OCI-LY7 (cell line): ENCODE results near the gene FLOT2. TPM values are rescaled to one million over a fixed set of nuclear protein-coding genes. Genes with fewer than 3 reads are reported as not detected.

Source experiments
- BruUV-seq: library from RNA; stranded (reverse); fragments of 400-500 nt; replicated peaks from 2 replicates; lab custom pipeline; 2021; lab: Mats Ljungman, UMichigan
- CTCF ChIA-PET: fragments of 300-600 bp; sonication (Branson Sonifier 250); formaldehyde crosslinking; loops from one replicate; lab custom pipeline; 2022; ENCODE audit warnings: antibody characterized with exemption; ENCODE audit not compliant: unreplicated experiment; lab: Charles Lee
- POLR2A ChIA-PET: fragments of 300-600 bp; sonication (Branson Sonifier 250); formaldehyde crosslinking; loops from one replicate; lab custom pipeline; 2022; ENCODE audit warnings: antibody characterized with exemption; lab: Charles Lee
- DNase-seq: peaks from one replicate; pipeline ENCODE4 v3.0.0-alpha.2; 2015; ENCODE audit warnings: low spot score
- H2AFZ ChIP-seq: fragments of 200-600 bp; sonication (generic), shearing (Covaris generic); 2 replicates; pipeline ENCODE4 v1.6.1; 2014; ENCODE audit warnings: mild to moderate bottlenecking, antibody characterized with exemption, low read length, moderate library complexity
- H3K27ac ChIP-seq: fragments of 200-600 bp; sonication (generic); 2 replicates; pipeline ENCODE4 v1.5.1; 2014; ENCODE audit warnings: mixed run types, low read depth, mild to moderate bottlenecking, moderate library complexity, low read length, inconsistent platforms; ENCODE audit not compliant: poor library complexity, severe bottlenecking
- H3K36me3 ChIP-seq: fragments of 200-600 bp; sonication (generic); 2 replicates; pipeline ENCODE4 v1.6.1; 2014; ENCODE audit warnings: mild to moderate bottlenecking, antibody characterized with exemption, low read length, moderate library complexity, mixed read lengths; ENCODE audit not compliant: insufficient read depth
- H3K4me1 ChIP-seq: fragments of 200-600 bp; sonication (generic); 2 replicates; pipeline ENCODE4 v1.5.1; 2014; ENCODE audit warnings: mild to moderate bottlenecking, low read length; ENCODE audit not compliant: insufficient read depth, poor library complexity, severe bottlenecking
- H3K4me2 ChIP-seq: fragments of 200-600 bp; sonication (generic); 2 replicates; pipeline ENCODE4 v1.6.1; 2014; ENCODE audit warnings: mild to moderate bottlenecking, low read length
- H3K4me3 ChIP-seq: fragments of 200-600 bp; sonication (generic); 2 replicates; pipeline ENCODE4 v1.5.1; 2014; ENCODE audit warnings: mild to moderate bottlenecking, low read depth, low read length; ENCODE audit not compliant: poor library complexity, severe bottlenecking
- H3K79me2 ChIP-seq: fragments of 200-600 bp; sonication (generic); 2 replicates; pipeline ENCODE4 v1.6.1; 2016; ENCODE audit warnings: low read depth, mild to moderate bottlenecking, low read length, moderate library complexity, mixed read lengths; ENCODE audit not compliant: insufficient read depth
- H3K9me2 ChIP-seq: fragments of 200-600 bp; sonication (generic); 2 replicates; pipeline ENCODE4 v1.6.1; 2016; ENCODE audit warnings: mild to moderate bottlenecking, low read length, mixed read lengths; ENCODE audit not compliant: insufficient read depth
- H3K9me3 ChIP-seq: fragments of 200-600 bp; sonication (generic); 2 replicates; pipeline ENCODE4 v1.6.1; 2014; ENCODE audit warnings: mild to moderate bottlenecking, mixed run types, low read length, mixed read lengths
- H4K20me1 ChIP-seq: fragments of 200-600 bp; sonication (generic); 2 replicates; pipeline ENCODE4 v1.6.1; 2014; ENCODE audit warnings: mild to moderate bottlenecking, antibody characterized with exemption, low read length, moderate library complexity, mixed read lengths; ENCODE audit not compliant: insufficient read depth
- EZH2phosphoT487 ChIP-seq: fragments of 200-600 bp; sonication (generic); IDR thresholded peaks from 2 replicates; pipeline ENCODE4 v1.6.1; 2018; ENCODE audit warnings: low read depth, borderline replicate concordance, mild to moderate bottlenecking, mixed run types, antibody characterized with exemption, low read length, moderate library complexity, mixed read lengths
- intact Hi-C: fragments of 100-400 bp; cut with micrococcal nuclease; formaldehyde crosslinking; loops from one replicate; pipeline ENCODE4 v1.10.0; 2022; ENCODE audit not compliant: unreplicated experiment
- total RNA-seq, 2 experiments: library from RNA; depleted of rRNA in 1 of 2; stranded (reverse); fragments of >200 nt in 1 of 2; shearing (Covaris generic) in 1 of 2; gene quantifications; 2 replicates each; pipeline ENCODE4 v1.2.3, GENCODE V29; 2014 to 2022
- TF ChIP-seq, protein P1 (sequence below): fragments of 200-600 bp; sonication (generic); conservative IDR thresholded peaks from 2 replicates; pipeline ENCODE4 v1.5.1; 2014; ENCODE audit warnings: mild to moderate bottlenecking, antibody characterized with exemption, low read length, moderate library complexity, mixed read lengths

The FLOT2 gene
- total RNA-seq, 2 experiments from 2014 or later, result 46.5 to 122 TPM

DNA sequence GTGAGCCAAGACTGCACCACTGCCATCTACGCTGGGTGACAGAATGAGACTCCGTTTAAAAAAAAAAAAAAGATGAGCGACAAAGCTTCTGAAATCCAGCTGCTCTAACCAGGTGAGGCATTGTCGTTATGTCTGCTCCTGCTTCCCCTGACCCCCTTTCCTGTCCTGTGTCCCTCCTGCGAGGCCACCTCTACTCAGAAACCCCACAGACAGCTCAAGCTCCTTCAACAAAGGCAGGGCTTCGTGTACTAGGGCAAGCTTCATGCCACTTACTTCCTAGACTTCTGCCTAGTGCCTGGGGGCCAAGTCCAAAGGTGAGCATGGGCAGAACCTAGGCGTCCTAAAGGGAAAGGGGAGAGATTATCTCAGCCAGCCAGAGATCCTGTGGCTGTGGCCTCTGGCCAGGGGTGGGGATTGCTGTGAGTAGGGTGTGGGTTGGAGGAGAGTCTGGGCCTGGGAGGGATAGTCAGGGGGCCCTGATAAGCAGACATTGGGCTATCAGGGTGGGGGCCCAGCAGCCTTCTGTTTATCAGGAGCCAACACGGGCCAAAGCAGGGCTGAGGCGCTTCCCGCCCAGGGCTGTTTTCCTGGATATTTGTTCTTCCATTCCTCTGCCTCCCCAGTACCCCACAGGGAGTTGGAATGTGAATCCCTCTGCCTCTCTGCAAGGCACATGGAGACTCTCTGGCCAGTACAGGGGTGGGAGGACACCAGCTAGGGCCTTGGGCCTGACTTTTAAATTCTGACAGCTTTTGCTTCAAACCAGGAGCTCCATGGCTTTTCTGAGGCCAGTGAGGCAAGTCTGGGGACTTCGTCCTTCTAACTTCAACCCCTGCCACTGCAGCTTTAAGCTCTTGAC, 32.3 kb downstream of the FLOT2 start:
- no peaks in the 10 kb centered on the region for H3K9me3 ChIP-seq
- peak overlapping the region; percentile 40 for H3K4me2 ChIP-seq
- H3K79me2 ChIP-seq, result no peaks in the 10 kb centered on the region
- ChIA-PET CTCF (no interaction called here), POLR2A (interaction anchor here (1.2 kb wide), 1 partner anchor 9 kb away, joined by 6 read pairs; no protein-coding TSS in a partner anchor)
- H3K36me3 ChIP-seq, result peaks cover 14% of the 10 kb centered on the region
- no peak overlapping the region for H3K4me3 ChIP-seq
- TF ChIP-seq EZH2phosphoT487, result no peak
- TF ChIP-seq, protein P1, sequence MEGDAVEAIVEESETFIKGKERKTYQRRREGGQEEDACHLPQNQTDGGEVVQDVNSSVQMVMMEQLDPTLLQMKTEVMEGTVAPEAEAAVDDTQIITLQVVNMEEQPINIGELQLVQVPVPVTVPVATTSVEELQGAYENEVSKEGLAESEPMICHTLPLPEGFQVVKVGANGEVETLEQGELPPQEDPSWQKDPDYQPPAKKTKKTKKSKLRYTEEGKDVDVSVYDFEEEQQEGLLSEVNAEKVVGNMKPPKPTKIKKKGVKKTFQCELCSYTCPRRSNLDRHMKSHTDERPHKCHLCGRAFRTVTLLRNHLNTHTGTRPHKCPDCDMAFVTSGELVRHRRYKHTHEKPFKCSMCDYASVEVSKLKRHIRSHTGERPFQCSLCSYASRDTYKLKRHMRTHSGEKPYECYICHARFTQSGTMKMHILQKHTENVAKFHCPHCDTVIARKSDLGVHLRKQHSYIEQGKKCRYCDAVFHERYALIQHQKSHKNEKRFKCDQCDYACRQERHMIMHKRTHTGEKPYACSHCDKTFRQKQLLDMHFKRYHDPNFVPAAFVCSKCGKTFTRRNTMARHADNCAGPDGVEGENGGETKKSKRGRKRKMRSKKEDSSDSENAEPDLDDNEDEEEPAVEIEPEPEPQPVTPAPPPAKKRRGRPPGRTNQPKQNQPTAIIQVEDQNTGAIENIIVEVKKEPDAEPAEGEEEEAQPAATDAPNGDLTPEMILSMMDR, result no peak
- H3K4me1 ChIP-seq, result peaks cover 15% of the 10 kb centered on the region
- no peaks in the 10 kb centered on the region for H4K20me1 ChIP-seq
- H3K27ac ChIP-seq, result peak overlapping the region; percentile 46
- H3K9me2 ChIP-seq, result no peaks in the 10 kb centered on the region
- no TSS peak for BruUV-seq
- intact Hi-C loops, result no loop called here
- peak overlapping the region; percentile 71 for H2AFZ ChIP-seq
- no peak for DNase-seq

DNA sequence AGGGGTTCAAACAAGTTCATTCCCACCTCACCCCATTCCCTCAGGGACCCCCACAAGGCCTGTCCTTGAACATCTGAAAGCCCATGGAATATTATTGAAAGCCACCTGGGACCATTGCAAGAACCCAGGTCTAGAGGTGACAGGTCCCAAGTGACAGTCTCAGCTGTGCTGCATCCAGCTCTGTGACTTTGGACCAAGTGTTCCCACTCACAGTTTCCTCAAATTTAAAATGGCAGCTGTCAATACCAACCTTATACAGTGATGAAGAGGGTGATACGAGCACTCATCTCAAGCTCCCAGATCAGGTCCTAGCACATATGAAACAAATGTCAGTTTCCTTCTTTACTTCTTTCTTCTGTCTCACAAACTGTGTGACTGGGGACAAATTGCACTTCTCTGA, 33.6 kb downstream of the FLOT2 start:
- ChIA-PET CTCF (no interaction called here), POLR2A (interaction anchor here (0.7 kb wide), 1 partner anchor 25 kb away, joined by 3 read pairs; no protein-coding TSS in a partner anchor)
- peaks cover 15% of the 10 kb centered on the region for H3K4me1 ChIP-seq
- no peak overlapping the region for H3K4me3 ChIP-seq
- BruUV-seq, result no TSS peak
- no peaks in the 10 kb centered on the region for H3K79me2 ChIP-seq
- no peak for DNase-seq
- TF ChIP-seq EZH2phosphoT487, result no peak
- TF ChIP-seq, protein P1, result no peak
- H4K20me1 ChIP-seq, result no peaks in the 10 kb centered on the region
- peaks cover 20% of the 10 kb centered on the region for H3K36me3 ChIP-seq
- intact Hi-C loops, result no loop called here
- no peak overlapping the region for H3K4me2 ChIP-seq
- no peaks in the 10 kb centered on the region for H3K9me2 ChIP-seq
- H2AFZ ChIP-seq, result no peak overlapping the region
- H3K27ac ChIP-seq, result no peak overlapping the region
- H3K9me3 ChIP-seq, result no peaks in the 10 kb centered on the region

- ChIA-PET POLR2A (no interaction called here), CTCF (no interaction called here)
- no peaks in the 10 kb centered on the region for H3K79me2 ChIP-seq
- H3K9me2 ChIP-seq, result no peaks in the 10 kb centered on the region
- H3K4me2 ChIP-seq, result no peak overlapping the region
- H4K20me1 ChIP-seq, result no peaks in the 10 kb centered on the region
- H3K4me1 ChIP-seq, result peaks cover 15% of the 10 kb centered on the region
- intact Hi-C loops, result no loop called here
- H3K4me3 ChIP-seq, result no peak overlapping the region
- TF ChIP-seq, protein P1, result no peak
- no peak for TF ChIP-seq EZH2phosphoT487
- no peak for DNase-seq
- no TSS peak for BruUV-seq
- H2AFZ ChIP-seq, result no peak overlapping the region
- H3K9me3 ChIP-seq, result no peaks in the 10 kb centered on the region
- no peak overlapping the region for H3K27ac ChIP-seq
- H3K36me3 ChIP-seq, result peaks cover 34% of the 10 kb centered on the region
Observed at GRCh38 chr17:28862561-28862960, 35.0 kb downstream of the FLOT2 start.
